GM19240 (cell line): ENCODE data around the gene RGR.
"Not testable (repeated sequence)": the region's sequence is repeated elsewhere in the genome, so short reads cannot be mapped to it uniquely, and the experiment has no call there.

Experiments used
- DNase-seq: peaks from one replicate; pipeline ENCODE4 v3.0.0; 2011; ENCODE audit warnings: low spot score; ENCODE audit not compliant: insufficient read length

Gene RGR

DNA sequence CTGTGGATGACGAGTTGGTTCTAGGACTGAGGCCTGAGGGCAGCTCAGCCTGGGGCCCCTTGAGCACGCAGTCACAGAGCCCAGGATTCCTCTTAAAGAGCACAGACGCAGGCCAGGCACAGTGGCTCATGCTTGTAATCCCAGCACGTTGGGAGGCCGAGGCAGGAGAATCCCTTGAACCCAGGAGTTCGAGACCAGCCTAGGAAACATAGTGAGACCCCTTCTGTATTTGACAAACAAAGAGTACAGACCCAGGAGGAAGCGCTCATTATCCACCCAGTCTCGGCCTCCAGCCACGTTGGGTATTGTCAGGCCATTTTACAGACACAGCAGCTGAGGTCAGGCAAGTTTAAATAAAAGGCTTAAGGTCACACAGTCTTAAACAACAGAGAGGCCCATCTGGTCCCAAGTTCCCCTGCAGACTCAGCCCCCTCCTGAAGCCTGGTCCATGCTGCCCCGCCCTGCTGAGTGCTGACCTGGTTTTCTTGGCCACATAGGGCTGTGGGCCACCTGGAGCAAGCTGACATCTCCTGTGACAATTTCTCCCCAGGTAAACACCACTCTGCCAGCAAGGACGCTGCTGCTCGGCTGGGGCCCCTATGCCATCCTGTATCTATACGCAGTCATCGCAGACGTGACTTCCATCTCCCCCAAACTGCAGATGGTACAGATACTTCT, 12.6 kb downstream of the RGR start:
- DNase-seq = no peak

GRCh38 chr10:84258034-84258695, 13.3 kb downstream of the RGR start:
- no peak for DNase-seq

- DNase-seq = no peak
Measured at GRCh38 chr10:84261236-84261915, 16.5 kb downstream of the RGR start.

DNA sequence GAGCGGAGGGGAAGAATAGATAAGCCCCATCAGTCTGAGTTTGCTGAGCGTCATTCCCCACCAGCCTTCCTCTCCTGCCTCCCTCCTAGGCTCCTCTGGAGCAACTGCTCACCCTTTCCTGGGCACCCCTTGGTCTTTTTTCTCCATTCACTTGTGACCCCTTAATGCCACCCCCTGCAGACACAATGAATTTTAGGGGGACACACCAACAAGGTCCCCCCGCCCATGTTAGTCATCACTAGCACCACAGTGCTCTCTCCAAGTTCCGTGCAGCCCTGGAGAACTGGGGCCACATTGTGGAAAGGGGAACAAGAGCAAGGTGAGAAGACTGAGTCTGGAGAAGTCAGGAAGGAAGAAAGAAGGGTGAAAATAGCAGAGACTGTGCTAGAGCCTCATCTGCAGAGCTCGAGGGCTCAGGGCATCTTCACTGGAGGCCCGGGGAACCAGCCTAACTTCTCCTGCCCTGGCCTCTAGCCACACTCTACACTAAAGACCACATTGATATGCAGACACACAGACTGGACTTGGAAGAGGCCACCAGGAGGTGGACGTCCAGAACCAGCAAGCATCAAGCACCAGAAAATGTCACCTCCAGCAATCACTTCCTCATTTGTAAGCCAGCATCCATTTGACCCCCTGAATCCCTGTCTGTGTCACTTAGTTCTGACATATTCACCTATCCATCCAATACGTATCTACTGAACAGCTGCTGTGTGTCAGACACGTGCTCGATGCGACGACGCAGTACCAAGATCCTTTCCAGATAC, 17.5 kb downstream of the RGR start:
- no peak for DNase-seq

GRCh38 chr10:84263716-84264115, 18.9 kb downstream of the RGR start:
- no peak for DNase-seq

DNA sequence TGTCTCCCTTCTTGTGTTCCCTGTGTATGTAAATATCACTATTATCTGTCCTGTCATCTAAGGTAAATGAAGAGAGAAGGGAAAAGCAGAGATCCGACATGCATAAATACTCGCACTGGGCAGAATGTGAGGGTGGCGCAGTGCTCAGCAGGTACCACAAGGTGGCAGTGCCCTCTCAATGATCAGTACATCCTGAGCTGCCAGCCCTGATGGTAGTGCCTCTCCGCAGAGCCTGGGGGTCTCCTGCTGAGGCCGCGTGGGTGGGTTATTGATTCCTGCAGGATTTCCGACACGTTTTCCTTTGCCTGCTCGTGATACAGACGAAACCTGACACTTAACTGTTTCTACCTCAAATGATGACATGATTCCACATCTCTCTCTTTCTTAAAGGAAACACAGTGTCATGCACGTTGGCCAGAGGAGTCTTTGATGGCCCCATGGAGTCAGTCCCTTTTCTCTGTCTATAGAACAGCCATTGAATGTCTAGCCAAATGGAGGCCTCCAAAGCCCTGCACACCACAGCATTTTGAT, 19.8 kb downstream of the RGR start:
- peak; percentile 59 for DNase-seq

DNA sequence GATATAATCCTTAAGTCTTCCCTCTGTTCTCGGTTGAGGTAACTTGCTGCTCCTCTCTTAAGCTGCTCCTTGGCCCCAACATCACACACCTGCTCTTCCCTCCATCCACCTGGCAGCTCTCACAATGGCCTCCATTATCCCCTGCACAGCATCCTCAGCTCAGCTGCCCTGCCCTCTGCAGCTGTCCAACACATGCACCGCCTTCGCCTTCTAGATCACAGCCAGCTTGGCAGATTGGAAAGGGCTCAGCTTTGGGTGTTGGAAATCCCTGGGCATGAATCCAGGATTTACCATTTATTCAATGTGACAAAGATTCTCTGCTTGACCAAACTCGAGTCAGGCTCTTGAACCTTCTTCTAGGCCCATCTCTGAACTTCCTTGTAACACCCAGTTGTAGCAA, 20.6 kb downstream of the RGR start:
- no peak for DNase-seq

DNA sequence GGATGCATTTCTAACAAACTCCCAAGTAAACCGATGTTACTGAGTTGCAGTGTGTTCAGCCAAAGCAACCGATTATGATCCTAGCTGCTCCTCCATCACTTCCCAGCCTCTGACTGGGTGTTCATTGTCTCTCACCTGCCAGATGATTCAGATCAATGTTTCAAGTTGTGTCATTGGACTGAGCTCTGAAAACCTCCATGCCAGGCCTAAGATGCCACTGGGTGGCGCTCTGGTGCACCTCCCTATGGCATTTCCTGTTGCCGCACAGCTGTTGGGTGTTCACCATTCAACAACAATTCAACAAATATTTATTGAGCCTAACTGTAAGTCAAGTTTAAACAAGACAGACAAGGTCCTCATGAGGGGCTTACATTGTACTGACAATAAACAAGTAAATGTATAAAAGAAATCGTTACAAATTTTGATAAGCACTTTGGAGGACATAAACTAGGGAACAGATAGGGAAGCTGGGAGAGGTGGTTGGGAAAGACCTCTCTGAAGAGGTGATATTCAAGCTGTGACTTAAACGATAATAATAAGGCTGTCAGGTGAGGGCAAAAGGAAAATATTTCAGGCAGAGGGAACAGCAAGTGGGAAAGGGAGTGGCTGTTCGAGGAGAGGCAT, 22.8 kb downstream of the RGR start:
- DNase-seq = peak; percentile 21

GRCh38 chr10:84269162-84269561, 24.3 kb downstream of the RGR start:
- no peak for DNase-seq

DNA sequence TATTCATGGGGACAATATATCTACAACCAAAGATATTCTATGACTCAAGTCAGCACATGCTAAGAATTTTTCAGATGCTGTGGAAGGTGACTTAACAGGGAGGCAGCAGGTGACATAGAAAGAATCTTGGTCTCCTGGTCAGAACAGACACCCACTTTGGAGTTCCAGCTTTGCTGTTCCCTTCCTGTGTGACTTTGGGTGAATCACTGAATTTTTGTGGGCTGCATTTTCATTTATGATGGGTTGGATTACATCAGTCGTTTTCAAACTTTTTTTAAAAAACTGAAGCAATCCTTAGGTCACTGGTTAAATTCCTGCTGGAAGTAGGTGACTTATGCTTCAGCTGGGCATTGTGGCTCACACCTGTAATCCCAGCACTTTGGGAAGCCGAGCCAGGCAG, 24.9 kb downstream of the RGR start:
- no peak for DNase-seq

GRCh38 chr10:84270708-84271107, 25.9 kb downstream of the RGR start:
- DNase-seq = no peak

GRCh38 chr10:84279876-84280475, 35.1 kb downstream of the RGR start:
- not testable (repeated sequence) for DNase-seq

- no peak for DNase-seq
Measured at GRCh38 chr10:84286695-84287094, 41.8 kb downstream of the RGR start.

GRCh38 chr10:84288151-84288550, 43.3 kb downstream of the RGR start:
- no peak for DNase-seq

DNA sequence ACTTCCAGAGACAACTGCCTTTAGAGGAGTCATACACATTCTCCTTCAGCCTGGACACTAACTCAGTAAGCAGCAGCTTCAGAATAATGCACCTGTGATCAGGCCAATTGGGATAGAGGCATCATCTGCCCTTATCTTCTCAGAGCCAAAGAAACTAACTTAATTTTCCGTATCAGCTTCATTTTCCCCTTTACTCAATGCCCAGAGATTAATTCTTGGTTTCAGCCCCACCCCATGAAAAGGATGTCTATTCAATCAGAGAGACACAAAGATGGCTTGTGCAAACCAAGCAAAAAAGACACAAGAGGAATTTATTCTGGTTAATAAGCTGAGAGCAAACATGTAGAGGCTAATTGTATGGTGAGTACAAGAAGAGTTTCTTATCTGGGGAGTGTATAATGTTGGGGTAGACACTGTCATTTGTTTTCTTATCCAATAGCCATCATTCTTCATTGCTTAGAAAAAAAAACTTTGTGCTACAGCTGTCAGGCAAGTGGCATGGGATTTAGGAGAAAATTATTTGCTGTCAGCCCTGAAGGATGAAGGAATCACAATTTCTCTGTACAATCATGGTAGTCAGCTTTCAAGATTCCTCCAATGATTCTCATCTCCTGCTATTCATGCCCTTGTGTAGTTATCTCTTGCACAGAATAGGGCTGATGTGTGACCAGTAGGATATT, 44.8 kb downstream of the RGR start:
- DNase-seq = no peak

- DNase-seq = no peak
Measured at GRCh38 chr10:84290235-84290634, 45.4 kb downstream of the RGR start.

DNA sequence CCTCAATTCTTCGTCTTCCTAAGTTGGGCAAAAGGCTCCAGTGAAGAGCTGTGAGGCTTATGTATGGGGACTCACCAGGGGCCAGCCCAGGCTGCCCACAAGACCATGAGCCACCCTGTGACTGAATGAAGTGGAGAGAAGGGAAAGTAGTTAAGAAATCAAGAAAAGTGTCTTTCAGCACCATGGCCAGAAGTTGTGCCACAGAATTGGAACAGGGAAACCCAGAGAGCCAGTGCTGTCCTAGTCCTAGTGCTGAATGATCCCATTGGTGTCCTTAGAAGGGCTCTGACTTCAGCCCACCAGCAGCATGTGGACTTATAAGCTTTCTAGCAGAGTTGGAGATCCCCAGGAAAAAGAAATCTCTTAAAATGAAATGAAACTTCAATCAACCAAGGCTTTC, 46.5 kb downstream of the RGR start:
- DNase-seq = no peak

DNA sequence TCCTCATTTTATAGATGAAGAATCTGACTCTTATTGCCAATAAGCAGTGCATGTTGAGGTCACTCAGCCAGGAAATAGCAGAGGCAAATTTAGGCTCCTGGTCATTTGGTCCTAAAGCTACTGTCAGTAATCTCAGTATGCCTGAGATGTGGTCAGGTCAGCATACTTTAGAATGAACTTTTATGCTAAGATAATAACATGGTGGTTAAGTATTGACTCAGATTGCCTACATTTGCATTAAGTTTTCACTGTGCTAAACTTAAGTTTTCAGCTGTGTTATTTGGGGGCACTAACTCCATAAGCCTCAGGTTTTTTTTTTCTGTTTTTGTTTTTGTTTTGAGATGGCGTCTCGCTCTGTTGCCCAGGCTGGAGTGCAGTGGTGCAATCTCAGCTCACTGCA, 47.6 kb downstream of the RGR start:
- no peak for DNase-seq

- no peak for DNase-seq
Measured at GRCh38 chr10:84293171-84293570, 48.3 kb downstream of the RGR start.

- no peak for DNase-seq
Measured at GRCh38 chr10:84293574-84294016, 48.7 kb downstream of the RGR start.
